ACHN (cell line): ENCODE data around the gene ACO2.
A peak's percentile ranks its signal among the peaks of the same experiment; 100 is the strongest.

Source experiments
- DNase-seq: peaks from one replicate; pipeline ENCODE4 v3.0.0-alpha.2; 2015
- in situ Hi-C: cut with HindIII; loops from 2 replicates; pipeline ENCODE4 v1.10.0; 2017; ENCODE audit warnings: low sequenced_read_pairs, low pct_ligation_motif_present, low pct_unique_long_range_greater_than_20kb

ACO2 gene

DNA sequence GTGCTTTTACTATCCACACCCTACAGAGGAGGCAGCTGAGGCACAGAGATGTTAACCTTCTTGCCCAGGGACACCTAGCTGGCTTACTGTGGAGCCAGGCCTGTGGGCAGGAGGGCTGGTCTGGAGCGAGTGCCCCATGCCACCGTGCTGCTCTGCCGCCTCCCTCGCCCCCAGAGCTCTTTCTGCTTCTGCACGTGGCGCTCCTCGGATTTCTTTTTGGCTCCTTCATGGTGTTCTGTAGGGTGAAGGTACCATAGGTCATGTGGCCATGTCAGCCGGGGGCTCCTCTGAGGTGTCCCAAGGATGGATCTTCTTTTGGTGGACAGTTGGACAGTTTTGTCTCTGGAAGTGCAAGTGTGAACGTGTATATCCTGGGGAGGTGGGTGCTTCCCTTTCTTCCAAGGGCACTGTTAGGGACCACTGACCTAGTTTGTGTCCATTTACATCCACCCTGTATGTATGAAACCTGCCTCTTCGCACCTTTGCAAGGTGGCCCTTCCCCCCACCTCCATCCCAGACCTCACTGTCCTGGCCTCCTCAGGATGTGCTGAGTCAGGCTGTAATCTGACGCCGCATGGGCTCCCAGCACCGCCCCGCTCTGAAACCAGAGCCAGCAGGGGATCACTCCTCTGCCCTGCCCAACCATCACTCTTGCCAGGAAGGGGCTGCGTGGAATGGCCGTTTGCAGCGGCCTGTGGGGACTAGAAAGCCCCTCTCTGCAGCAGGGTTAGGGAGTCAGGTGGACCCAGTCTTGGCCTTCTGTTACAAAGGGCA, 43.7 kb downstream of the ACO2 start:
- peak; percentile 44 for DNase-seq
- in situ Hi-C loops = no loop called here

DNA sequence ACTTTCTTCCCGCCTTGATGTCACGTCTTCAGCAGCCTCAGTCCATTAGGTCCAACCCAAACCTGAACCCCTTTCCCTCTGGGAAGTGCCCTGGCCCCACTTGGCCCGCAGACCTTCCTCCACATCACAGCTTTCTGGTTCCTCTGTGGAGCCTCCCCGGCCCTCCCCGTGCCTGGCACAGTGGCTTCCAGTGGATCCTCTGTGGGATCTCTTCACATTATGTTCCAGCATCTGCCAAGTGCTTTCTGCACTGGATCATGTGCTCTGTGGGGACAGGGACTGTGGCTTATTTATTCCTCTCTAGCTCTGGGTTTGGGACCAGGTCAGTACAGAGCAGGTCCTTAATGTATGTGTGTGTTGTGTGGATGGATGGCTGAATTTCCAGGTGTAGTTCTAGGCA, 44.5 kb downstream of the ACO2 start:
- no peak for DNase-seq
- in situ Hi-C loops = no loop called here

DNA sequence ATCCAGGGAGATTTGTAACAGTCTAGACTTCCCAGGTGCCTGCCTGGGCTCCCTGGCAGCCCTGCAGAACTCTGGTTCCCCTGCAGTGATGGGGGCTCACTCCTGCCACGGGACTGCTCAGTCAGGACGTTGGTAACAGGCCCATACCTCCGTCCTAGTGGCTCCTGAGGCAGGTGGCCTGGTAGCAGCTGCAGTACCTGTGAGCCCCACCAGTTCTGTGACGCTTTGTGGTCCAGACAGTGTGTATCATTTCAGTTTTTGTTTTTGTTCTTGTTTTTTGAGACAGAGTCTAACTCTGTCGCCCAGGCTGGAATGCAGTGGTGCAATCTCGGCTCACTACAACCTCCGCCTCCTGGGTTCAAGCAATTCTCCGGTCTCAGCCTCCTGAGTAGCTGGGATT, 47.5 kb downstream of the ACO2 start:
- in situ Hi-C loops = no loop called here
- DNase-seq = no peak

DNA sequence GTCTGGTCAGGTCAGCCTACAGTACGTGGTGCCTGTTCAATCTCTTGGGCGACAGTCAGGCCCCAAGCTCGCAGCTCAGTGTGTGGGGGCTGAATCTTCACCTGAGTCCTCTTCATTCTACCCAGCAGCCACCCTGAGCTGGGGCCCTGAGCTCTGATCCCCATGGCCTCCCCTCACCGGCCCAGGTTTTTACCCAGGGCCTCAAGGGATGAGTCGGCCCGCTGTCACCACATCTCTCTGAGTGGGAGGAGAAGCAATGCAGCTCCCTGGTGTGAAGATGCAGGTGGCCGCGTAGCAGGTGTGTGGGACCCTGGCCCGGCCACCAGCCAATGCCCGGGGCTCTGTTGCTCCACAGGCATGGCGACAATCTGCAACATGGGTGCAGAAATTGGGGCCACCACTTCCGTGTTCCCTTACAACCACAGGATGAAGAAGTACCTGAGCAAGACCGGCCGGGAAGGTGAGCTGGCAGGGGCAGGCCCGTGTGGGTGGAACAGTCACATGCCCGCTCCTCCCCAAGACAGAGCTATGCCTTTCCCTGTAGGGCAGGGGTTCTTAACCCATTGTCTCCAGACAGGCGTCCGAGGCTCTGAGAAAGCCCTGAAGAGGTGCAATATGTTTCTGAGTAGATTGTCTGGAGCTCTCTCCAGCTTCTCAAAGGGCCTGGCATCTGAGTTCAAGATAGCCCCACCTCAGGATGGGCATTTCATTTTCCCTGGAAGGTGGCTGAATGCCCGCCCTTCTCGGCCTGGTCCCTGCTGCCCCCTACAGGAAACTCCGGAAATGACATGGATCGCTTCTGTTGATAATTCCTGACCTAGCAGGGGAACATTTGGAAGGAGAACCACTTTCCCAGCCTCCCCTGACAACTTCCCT, 48.5 kb downstream of the ACO2 start:
- peak; percentile 53 for DNase-seq
- in situ Hi-C loops = no loop called here

DNA sequence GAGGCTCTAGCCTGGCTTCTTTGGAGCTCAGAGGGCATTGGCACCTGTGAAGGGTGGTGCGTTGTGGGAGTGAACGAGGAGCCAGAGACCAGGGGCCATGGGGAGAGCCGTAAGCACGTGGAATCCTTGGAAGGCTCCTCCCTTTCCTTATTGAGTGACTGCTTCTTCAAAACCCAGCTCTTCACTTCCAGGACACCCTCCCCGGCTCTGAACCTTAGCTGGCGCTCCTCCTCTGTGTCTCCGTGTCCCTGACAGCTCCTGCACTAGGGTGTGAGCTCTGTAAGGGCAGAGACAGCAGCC, 49.1 kb downstream of the ACO2 start:
- in situ Hi-C loops = no loop called here
- no peak for DNase-seq

DNA sequence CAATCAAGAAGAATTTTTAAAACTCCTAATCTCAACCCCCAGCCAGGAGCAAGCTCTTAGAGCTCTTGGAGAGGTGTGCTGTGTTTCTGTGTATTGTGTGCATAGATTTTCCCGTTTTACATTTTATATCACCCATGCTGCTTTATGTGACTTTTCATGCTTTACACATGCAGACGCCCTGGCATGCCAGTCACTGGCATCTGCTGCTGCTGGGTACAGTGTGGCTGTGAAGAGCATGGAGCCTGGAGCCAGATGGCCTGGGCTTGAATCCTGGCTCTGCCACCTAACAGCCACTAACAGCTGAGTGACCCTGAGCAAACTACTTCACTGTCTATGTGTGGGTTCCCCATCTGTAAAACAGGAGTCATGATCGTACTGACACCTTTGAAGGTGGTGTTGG, 52.2 kb downstream of the ACO2 start:
- DNase-seq = no peak

DNA sequence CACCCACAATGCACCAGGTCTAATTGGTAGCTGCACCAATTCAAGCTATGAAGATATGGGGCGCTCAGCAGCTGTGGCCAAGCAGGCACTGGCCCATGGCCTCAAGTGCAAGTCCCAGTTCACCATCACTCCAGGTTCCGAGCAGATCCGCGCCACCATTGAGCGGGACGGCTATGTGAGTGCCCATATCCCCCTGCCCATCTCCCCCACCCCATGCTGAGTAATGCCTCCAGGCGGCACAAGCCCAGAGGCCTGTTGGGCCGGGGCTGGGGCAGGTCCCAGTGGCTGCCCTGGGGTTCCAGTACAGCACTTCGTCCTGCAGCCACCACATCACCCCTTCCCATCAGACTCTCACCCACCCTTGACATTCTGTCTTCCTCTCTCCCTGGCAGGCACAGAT, 53.9 kb downstream of the ACO2 start:
- no peak for DNase-seq

More for the DNA sequence above, 52.2 kb downstream of the ACO2 start:
- in situ Hi-C loops = no loop called here

DNA sequence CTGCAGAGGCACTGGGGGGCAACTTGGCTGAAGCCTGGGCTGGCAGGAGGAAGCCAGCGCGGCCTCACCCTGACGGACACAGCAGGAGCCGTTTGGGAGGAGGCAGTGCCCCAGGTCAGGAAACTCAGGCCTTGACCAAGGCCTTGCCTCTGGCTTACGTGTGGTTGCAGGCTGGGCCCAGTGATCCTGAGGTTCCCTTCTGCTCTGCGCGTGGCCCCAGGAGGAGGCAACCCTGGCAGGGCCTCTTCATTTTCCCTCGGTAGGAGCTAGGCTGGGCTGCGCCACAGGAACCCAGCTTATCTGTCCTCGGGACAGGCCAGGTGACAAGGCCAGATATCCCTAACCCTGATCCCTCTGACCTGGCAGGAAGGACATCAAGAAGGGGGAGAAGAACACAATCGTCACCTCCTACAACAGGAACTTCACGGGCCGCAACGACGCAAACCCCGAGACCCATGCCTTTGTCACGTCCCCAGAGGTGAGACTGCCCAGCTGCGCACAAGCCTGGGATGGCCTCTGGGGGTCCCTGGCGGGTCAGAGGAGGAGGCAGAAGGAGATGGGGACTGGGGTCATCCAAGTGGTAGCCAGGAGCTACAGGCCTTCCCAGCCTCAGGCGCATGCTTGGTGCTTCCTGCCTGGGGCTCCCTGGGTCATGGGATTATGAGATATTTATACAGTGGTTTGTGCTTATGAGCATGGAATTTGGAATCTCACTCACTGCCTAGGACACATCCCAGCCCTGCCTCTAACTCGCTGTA, 54.7 kb downstream of the ACO2 start:
- in situ Hi-C loops = no loop called here
- no peak for DNase-seq

More for the DNA sequence above, 53.9 kb downstream of the ACO2 start:
- in situ Hi-C loops = no loop called here

DNA sequence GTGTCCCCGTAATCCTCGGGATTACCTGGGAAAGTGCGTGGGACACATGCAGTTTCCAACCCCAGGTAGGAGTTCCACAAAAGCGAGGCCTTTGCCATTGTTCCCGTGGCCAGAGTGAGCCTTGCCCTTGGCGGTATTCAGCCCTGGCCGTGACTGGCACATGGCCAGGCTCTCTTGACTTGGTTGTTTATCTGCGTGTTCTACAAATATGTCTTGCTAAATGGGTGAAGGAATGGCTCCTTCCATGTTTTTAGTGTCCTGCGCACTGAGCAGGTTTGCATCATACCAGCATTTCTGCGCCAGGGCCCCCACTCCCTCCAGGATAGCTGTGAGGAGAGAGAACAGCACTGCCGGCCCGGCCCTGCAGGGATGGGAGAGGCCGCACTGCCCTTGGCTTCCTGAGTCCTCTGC, 55.3 kb downstream of the ACO2 start:
- in situ Hi-C loops = no loop called here
- DNase-seq = no peak

DNA sequence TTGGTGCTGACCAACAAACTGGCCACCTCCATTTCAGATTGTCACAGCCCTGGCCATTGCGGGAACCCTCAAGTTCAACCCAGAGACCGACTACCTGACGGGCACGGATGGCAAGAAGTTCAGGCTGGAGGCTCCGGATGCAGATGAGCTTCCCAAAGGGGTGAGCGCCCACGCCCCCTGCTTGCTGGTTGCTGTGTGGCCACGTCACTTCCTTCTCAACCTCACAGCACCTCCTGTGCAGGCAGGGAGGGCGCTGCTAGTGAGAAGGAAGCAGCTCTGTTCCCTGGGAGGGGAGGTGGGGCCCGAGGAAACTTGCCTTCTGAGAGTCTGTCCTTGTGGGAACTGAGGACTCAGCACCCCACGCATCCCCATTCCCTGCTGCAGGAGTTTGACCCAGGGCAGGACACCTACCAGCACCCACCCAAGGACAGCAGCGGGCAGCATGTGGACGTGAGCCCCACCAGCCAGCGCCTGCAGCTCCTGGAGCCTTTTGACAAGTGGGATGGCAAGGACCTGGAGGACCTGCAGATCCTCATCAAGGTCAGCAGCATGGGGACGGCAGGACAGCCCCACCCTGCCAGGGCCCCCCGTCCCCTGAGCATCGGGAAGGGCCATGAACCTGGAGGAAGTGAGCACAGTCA, 56.0 kb downstream of the ACO2 start:
- no peak for DNase-seq
- in situ Hi-C loops = no loop called here

DNA sequence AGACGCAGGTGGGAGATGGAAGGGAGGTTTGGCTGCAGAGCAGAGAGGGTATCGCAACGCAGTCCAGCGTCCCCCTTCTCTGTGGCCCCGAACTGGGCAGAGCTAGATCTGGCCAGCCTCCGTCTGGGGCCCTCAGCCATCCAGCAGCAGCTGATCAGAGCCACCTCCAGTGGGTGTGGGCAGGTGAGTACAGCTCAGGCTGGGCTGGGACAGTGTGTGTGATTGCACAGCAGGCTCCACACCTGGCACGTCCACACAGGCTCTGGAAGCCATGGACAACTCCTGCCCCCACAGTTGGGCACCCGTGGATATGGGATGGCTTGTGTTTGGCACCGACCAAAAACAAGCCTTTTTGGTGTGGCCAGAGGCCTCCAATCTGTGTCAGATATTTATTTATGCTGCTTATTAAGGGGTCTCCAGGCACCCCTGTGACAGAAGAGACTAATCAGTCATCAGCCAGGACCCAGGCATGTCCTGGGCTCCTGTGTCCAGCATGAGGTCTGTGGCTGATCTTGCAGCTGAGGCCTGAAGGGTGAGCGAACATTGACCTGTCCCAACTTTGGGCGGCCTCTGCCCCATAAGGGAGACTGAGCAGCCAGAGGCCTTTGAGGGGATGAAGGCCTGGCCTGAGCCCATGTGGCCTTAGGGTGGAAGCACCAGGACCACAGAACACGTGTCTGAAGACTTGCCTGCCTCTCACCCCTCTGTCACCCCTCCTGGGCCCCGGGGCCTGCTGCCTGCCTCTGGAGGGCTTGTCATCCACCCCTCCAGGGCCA, 56.7 kb downstream of the ACO2 start:
- in situ Hi-C loops = no loop called here
- no peak for DNase-seq

DNA sequence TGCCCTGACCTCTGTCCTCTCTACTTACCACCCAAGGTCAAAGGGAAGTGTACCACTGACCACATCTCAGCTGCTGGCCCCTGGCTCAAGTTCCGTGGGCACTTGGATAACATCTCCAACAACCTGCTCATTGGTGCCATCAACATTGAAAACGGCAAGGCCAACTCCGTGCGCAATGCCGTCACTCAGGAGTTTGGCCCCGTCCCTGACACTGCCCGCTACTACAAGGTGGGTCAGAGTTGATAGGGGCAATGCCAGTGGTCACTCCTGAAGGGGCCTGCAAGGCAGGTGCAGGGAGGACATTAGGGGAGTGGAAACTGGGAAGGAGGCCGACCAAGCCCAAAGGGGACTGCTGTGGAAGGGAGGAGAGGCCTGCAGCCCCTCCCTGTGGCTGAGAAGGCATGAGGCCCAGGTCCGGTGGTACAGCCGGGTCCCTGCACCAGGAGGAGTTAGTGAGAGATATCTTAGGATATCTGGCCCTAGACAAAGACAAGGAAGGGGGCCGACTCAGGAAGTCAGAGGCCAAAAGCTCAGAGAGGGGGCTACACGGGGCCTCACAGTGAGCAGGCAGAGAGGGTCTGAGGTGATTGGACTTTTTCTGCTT, 57.4 kb downstream of the ACO2 start:
- in situ Hi-C loops = no loop called here
- no peak for DNase-seq

DNA sequence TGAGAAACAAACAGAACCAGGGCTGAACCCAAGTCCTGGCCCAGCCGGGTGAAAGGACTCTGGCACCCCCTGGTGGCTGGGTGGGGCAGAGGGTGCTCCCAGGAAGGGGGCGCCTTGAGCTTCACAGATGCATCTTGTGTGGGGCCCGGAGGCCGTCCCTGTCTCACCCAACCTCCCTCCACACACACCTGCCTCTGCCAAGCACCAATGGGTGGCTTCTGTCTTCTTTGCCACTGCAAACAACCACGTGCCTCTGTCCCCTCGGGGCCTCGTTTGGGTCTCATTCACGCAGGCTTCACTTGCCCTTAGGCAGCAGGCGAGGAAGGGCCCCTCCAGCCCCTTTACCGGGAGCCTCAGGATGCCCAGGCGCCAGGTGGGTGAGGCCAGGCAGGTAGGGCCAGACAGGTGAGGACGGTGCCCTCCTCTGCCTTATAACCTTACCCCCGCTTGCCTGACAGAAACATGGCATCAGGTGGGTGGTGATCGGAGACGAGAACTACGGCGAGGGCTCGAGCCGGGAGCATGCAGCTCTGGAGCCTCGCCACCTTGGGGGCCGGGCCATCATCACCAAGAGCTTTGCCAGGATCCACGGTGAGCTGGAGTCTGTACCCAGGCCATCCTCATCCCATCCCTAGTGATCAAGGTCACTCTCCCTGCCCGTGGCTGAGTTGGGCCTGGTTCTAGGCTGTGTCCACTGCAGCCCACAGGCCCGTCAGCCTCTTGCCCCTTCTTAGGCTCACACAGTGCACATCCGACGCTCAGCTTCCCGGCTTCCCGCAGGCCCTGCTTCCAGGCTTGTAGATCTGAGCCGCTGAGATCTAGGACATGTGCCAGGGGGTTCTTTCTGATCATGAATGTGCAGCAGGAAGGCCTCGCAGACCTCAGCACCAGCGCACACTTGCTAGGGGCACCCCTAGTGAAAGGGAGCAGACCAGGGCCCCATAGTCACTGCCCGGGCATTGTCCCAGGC, 58.2 kb downstream of the ACO2 start:
- DNase-seq = no peak
- in situ Hi-C loops = no loop called here

DNA sequence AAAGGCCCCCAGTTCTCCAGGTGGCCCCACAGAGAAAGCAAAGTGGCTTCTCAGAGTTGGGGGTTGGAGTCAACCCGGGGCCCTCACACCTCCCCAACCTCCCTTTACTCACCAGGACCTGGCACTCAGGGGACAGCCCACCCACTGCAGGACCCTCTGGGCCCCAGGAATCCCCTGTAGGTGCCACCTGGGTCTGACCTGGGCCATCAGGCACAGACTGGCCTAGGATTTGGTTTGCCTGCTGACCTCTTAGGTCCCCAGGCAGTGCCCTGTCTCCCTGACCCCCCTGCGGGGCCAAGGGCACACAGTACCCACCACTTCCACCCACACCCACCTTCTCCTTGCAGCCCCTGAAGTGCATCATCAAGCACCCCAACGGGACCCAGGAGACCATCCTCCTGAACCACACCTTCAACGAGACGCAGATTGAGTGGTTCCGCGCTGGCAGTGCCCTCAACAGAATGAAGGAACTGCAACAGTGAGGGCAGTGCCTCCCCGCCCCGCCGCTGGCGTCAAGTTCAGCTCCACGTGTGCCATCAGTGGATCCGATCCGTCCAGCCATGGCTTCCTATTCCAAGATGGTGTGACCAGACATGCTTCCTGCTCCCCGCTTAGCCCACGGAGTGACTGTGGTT, 59.3 kb downstream of the ACO2 start:
- in situ Hi-C loops = no loop called here
- DNase-seq = no peak

DNA sequence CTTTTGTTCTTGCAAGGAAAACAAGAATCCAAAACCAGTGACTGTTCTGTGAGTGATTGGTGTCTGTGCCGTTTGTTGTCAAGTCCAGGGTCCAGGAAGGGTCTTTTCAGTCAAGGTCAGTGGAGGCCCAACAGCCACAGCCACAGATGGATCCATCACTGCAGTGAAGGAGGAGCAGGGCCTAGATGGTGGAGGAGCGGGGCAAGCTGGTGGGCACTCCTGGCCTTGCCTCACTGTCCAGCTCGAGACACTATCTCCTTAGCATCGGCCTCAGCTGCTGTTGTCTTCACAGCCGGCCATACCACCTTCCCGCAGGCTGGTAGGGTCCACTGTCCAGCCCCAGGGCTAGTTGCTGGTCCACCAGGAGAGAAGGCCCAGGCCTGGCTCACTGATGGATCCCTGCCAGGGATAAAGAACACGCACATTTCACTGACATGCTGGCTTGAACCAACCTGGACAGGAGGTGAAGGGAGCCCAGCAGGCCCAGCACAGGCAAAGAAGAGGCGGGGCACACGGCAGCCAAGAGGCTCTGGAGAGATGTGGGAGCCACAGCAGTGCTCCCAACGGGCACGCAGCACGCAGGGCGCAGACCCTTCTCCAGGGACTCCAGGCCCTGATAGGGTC, 60.1 kb downstream of the ACO2 start:
- in situ Hi-C loops = no loop called here

More for the DNA sequence above, 60.1 kb downstream of the ACO2 start:
- no peak for DNase-seq
